GM18907 (cell line): Measurements from ENCODE around the gene LRMDA.
"Not testable (repeated sequence)": the region's sequence is repeated elsewhere in the genome, so short reads cannot be mapped to it uniquely, and the experiment has no call there.

Experiments used
- ATAC-seq: cut with Tn5 transposase; IDR thresholded peaks from one replicate; pipeline ENCODE4 v1.9.1; 2021; ENCODE audit warnings: mild to moderate bottlenecking, moderate library complexity; ENCODE audit not compliant: unreplicated experiment

The LRMDA gene

GRCh38 chr10:75733135-75733890, 301.9 kb downstream of the LRMDA start:
- ATAC-seq = no peak

- no peak for ATAC-seq
Observed at GRCh38 chr10:75736151-75736640, 304.8 kb downstream of the LRMDA start.

- ATAC-seq = no peak
Observed at GRCh38 chr10:75736889-75737579, 305.6 kb downstream of the LRMDA start.

GRCh38 chr10:75737580-75737949, 306.1 kb downstream of the LRMDA start:
- no peak for ATAC-seq

- no peak for ATAC-seq
Observed at GRCh38 chr10:75738924-75739323, 307.5 kb downstream of the LRMDA start.

- no peak for ATAC-seq
Observed at GRCh38 chr10:75739414-75740143, 308.2 kb downstream of the LRMDA start.

- no peak for ATAC-seq
Observed at GRCh38 chr10:75740541-75740940, 309.1 kb downstream of the LRMDA start.

GRCh38 chr10:75742355-75742754, 310.9 kb downstream of the LRMDA start:
- no peak for ATAC-seq

GRCh38 chr10:75743291-75743778, 311.9 kb downstream of the LRMDA start:
- ATAC-seq = no peak

GRCh38 chr10:75744261-75744660, 312.8 kb downstream of the LRMDA start:
- ATAC-seq = no peak

GRCh38 chr10:75746356-75746755, 314.9 kb downstream of the LRMDA start:
- ATAC-seq = no peak

- not testable (repeated sequence) for ATAC-seq
Observed at GRCh38 chr10:75750093-75750875, 318.9 kb downstream of the LRMDA start.

GRCh38 chr10:75751232-75751631, 319.8 kb downstream of the LRMDA start:
- no peak for ATAC-seq

- ATAC-seq = no peak
Observed at GRCh38 chr10:75753621-75754020, 322.2 kb downstream of the LRMDA start.

GRCh38 chr10:75754096-75754831, 322.8 kb downstream of the LRMDA start:
- ATAC-seq = no peak

GRCh38 chr10:75755528-75755927, 324.1 kb downstream of the LRMDA start:
- no peak for ATAC-seq

GRCh38 chr10:75761289-75761688, 329.9 kb downstream of the LRMDA start:
- ATAC-seq = no peak

GRCh38 chr10:75762431-75762802, 331.0 kb downstream of the LRMDA start:
- no peak for ATAC-seq

- no peak for ATAC-seq
Observed at GRCh38 chr10:75763652-75764051, 332.2 kb downstream of the LRMDA start.
